ENCODE results near the gene KRT15.

Gene KRT15

GRCh38 chr17:41524261-41524660 is 5.6 kb upstream of the KRT15 start:
- TF ChIP-seq, protein P1, sequence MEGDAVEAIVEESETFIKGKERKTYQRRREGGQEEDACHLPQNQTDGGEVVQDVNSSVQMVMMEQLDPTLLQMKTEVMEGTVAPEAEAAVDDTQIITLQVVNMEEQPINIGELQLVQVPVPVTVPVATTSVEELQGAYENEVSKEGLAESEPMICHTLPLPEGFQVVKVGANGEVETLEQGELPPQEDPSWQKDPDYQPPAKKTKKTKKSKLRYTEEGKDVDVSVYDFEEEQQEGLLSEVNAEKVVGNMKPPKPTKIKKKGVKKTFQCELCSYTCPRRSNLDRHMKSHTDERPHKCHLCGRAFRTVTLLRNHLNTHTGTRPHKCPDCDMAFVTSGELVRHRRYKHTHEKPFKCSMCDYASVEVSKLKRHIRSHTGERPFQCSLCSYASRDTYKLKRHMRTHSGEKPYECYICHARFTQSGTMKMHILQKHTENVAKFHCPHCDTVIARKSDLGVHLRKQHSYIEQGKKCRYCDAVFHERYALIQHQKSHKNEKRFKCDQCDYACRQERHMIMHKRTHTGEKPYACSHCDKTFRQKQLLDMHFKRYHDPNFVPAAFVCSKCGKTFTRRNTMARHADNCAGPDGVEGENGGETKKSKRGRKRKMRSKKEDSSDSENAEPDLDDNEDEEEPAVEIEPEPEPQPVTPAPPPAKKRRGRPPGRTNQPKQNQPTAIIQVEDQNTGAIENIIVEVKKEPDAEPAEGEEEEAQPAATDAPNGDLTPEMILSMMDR (IDR thresholded peaks at IDR 0.05; ENCODE audit: insufficient read depth, missing control alignments): no peak
- FAIRE-seq (no peak), DNase-seq (ENCODE audit: insufficient read length, low spot score) (no peak)

GRCh38 chr17:41523787-41524186 is 5.1 kb upstream of the KRT15 start:
- FAIRE-seq (no peak), DNase-seq (ENCODE audit: insufficient read length, low spot score) (no peak)
- TF ChIP-seq, protein P1 (IDR thresholded peaks at IDR 0.05; ENCODE audit: insufficient read depth, missing control alignments): no peak

- DNase-seq (ENCODE audit: insufficient read length, low spot score) (no peak), FAIRE-seq (no peak)
- TF ChIP-seq, protein P1 (IDR thresholded peaks at IDR 0.05; ENCODE audit: insufficient read depth, missing control alignments): no peak
Measured at GRCh38 chr17:41523225-41523593, 4.5 kb upstream of the KRT15 start.

DNA sequence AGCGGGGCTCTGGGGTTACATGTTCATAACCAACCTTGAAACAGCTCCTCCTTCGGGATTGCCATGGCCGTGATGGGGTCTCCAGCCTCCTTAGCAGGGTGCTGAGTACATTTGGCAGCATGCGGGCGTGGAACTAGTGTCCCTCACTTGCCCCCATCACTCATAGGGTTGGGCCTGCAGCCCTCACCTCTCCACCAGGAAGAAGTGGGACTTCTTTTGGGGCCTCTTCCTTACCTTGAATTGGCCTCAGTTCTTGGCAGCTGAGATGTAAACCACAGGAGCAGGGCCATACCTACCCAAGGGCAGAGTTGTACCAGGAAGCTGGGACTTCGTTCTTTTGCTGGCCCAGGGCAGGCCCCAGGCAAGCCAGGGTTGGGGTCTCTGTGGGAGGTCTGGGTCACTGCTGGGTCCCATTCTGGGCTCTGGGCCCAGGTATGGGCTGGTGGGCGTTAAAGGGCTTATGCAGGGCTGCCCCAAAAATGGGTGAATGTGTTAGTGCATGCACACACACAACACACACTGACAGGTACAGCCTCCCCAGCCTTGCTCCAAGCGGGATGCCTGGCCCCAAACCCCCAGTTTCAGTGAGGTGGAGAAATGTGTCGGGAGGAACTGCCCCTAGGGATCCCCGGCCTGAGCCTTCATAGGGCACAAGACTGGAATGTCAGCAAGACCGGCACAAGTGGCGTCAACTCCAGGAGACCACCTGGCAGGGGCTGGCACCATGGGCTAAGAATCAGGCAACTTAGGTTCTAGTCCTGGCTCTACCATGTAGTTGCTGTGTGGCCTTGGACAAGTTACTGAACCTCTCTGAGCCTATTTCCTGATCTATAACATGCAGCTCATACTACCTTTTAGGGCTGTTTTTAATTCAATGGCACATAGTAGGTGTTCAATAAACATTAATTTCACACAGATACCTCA is 3.9 kb upstream of the KRT15 start:
- DNase-seq (ENCODE audit: insufficient read length, low spot score): no peak
- FAIRE-seq: no peak
- TF ChIP-seq, protein P1 (IDR thresholded peaks at IDR 0.05; ENCODE audit: insufficient read depth, missing control alignments): no peak

GRCh38 chr17:41521574-41522261 is 3.0 kb upstream of the KRT15 start:
- FAIRE-seq: no peak
- DNase-seq (ENCODE audit: insufficient read length, low spot score): no peak
- TF ChIP-seq, protein P1 (IDR thresholded peaks at IDR 0.05; ENCODE audit: insufficient read depth, missing control alignments): no peak

DNA sequence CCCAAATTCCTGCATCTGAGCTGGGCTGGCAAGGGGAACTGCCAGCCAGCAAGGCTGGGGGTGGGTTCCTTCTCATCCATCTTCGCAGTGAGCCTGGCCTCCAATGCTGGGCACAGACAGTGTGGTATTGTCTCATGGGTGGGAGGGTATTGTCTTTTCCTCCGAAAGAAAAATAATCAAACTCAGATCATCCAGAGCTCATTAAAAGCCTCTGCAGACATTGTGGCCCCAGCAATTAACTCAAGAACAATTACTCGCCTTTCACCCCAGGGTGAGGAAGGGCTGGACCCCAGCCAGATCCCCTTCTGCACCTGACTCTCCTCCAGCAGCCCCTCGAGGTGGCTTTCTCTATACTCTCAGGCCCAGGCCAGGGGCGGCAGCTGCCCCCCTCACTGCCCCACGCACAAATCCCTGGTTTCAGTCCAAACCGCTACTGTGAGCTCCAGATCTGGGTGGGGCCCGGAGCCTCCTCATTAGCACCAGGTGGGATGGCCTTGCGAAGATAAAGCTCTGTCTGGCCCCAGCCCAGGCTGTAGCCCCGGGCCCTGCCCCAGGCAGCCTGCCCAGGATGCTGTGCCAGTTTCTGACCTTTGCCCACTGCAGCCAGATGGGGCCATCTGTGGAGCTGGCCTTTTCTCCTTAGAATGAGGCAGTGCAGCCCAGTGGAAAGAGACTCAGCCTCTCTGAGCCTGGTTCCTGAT is 2.3 kb upstream of the KRT15 start:
- no peak for DNase-seq (ENCODE audit: insufficient read length, low spot score)
- no peak for FAIRE-seq

More for the DNA sequence above, 2.3 kb upstream of the KRT15 start:
- TF ChIP-seq, protein P1 (IDR thresholded peaks at IDR 0.05; ENCODE audit: insufficient read depth, missing control alignments): no peak

Data from D721Med (cell line).